Upper lobe of left lung (tissue), 6 donors: ENCODE measurements around the gene MAJIN. TPM values are rescaled to one million over a fixed set of nuclear protein-coding genes. Genes with fewer than 3 reads are reported as not detected.

Experiments used
- ATAC-seq, 2 donors: fragments of 200-7000 bp; cut with Tn5 transposase; one replicate each; pipeline ENCODE4 v1.9.1; 2022; ENCODE audit warnings: mild to moderate bottlenecking in 2 of 2, moderate library complexity in 2 of 2; ENCODE audit not compliant: low FRiP score in 2 of 2
- DNase-seq, 2 donors: peaks; one replicate each; pipeline ENCODE4 v3.0.0-alpha.2; 2019 to 2020
- H3K27ac ChIP-seq, 4 donors: fragments of 200-600 bp; sonication (generic); one replicate each; pipeline ENCODE4 v1.5.1; 2016 to 2019
- H3K27me3 ChIP-seq, 4 donors: fragments of 200-600 bp; sonication (generic); one replicate each; pipeline ENCODE4 v1.5.1; 2017 to 2019
- H3K36me3 ChIP-seq, 4 donors: fragments of 200-600 bp; sonication (generic); one replicate each; pipeline ENCODE4 v1.5.1; 2016 to 2019
- H3K4me1 ChIP-seq, 4 donors: fragments of 200-600 bp; sonication (generic); one replicate each; pipeline ENCODE4 v1.5.1; 2018 to 2019
- H3K4me3 ChIP-seq, 4 donors: fragments of 200-600 bp; sonication (generic); one replicate each; pipeline ENCODE4 v1.5.1; 2017 to 2019; ENCODE audit warnings: mild to moderate bottlenecking in 2 of 4, moderate library complexity in 1 of 4
- H3K9me3 ChIP-seq, 4 donors: fragments of 200-600 bp; sonication (generic); one replicate each; pipeline ENCODE4 v1.5.1; 2018 to 2019
- EP300 ChIP-seq, 4 donors: sonication (generic); formaldehyde crosslinking; IDR thresholded peaks; one replicate each; pipeline ENCODE4 v1.5.1; 2017; ENCODE audit warnings: antibody characterized with exemption in 4 of 4, control low read depth in 2 of 4
- POLR2A ChIP-seq, 4 donors: fragments of 450-650 bp; IDR thresholded peaks; one replicate each; pipeline ENCODE4 v1.5.1; 2016 to 2017; ENCODE audit warnings: antibody characterized with exemption in 4 of 4, mild to moderate bottlenecking in 2 of 4
- POLR2AphosphoS5 ChIP-seq, 2 donors: sonication (generic); formaldehyde crosslinking; IDR thresholded peaks; one replicate each; pipeline ENCODE4 v1.5.1; 2017; ENCODE audit warnings: antibody characterized with exemption in 2 of 2
- WGBS, 2 donors: methylation state at CpG; one replicate each; pipeline ENCODE4 v1.1.5; 2017 to 2018; 5-methylcytosine and 5-hydroxymethylcytosine counted together
- total RNA-seq, 6 donors: library from RNA; depleted of rRNA in 4 of 6; stranded (reverse); fragments of >200 nt in 4 of 6; gene quantifications; one replicate each; pipeline versions ENCODE4 v1.1.0 to v1.2.1, GENCODE V29; 2016 to 2021
- TF ChIP-seq, protein P1 (sequence below), 6 experiments: fragments of 450-650 bp in 4 of 6; fragments of 200-600 bp in 2 of 6; sonication (generic) in 2 of 6; IDR thresholded peaks; one replicate each; pipeline ENCODE4 v1.5.1; 2016 to 2019; ENCODE audit warnings: antibody characterized with exemption in 6 of 6
- donor health status: DM: no; HTN: no; CAD: no; lungs with moderate emphysema.
- donor health status: DM: no; HTN: yes; CAD: no; lungs with severe emphysema.

The MAJIN gene
- total RNA-seq, 6 donors from 2014 or later = 0.15 TPM; not detected in 5

DNA sequence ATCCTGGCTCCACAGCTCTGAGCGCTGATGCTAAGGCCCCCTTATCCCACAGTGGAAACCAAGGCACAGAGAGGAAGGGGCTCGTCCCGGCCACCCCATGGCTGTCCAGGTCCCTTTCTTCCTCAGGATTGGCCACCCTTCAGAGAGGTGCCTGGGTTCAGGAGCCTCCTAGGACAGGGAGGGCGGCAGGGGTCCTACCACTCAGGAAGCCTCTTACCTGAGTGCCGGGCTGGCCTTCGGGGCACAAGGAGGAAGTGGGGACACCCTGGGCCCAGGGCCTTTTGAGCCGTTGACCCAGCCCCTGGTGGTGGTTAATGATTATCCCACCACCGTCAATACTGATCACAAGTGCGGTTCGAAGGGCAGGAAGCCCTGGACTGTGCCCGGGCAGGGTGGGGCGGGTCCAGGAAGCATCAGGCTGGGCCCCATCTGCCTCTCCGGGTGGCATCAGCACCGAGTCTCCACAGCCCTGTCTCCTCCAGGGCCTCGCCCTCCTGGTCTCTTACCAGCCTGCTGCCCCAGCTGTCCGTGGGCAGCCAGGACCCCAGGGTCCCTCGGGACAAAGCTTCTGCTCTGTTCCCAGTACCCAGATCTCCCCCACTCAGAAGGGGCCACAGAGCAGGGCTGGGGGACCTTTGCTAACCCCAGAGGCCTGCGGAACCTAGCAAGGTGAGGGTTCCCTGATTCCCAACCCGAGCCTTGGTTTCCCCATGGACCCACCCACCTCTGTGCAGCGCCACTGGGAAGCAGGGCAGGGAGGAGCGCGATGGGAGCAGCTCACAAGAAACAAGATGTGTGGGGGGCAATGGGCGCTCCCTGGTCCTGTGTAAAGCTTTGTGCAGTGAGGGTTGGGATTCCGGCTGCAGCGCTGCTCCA, 78.5 kb downstream of the MAJIN start:
- Histone ChIP-seq H3K36me3 (peaks cover 5 to 38% (median 28%) of the 10 kb centered on the region in 4 donors), H3K4me3 (peak overlapping the region in 1 of 4 donors; percentile 18)

DNA sequence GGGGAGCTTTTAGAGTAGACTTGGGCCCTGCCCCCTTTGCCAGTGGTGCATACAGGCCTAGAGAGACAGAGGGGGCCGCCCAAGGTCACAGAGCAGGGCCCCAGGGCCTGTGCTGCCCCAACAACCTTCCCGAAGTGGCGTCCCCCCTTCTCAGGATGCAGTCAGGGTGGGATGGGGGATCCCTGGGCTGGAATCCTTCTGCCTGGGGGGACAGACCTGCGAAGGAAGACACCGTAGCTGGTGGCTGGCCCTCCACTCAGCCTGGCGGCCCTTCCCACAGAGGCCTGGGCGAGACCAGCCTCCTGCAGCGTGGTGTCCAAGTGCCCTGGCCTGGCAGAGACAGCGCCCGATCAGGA, 79.1 kb downstream of the MAJIN start:
- Histone ChIP-seq H3K4me1 (peaks cover 14 to 28% (median 18%) of the 10 kb centered on the region in 4 donors), H3K27me3 (no peaks in the 10 kb centered on the region), H3K9me3 (no peaks in the 10 kb centered on the region), H3K36me3 (peaks cover 0 to 32% (median 22%) of the 10 kb centered on the region in 4 donors), H3K27ac (no peak overlapping the region), H3K4me3 (peak overlapping the region in 1 of 4 donors; percentile 18)
- WGBS, 2 donors = 83 to 93% methylated on average over 2 to 10 of the region's 10 CpGs
- peak in 1 of 2 donors; percentile 44 for DNase-seq
- no peak for ATAC-seq
- TF ChIP-seq, protein P1, sequence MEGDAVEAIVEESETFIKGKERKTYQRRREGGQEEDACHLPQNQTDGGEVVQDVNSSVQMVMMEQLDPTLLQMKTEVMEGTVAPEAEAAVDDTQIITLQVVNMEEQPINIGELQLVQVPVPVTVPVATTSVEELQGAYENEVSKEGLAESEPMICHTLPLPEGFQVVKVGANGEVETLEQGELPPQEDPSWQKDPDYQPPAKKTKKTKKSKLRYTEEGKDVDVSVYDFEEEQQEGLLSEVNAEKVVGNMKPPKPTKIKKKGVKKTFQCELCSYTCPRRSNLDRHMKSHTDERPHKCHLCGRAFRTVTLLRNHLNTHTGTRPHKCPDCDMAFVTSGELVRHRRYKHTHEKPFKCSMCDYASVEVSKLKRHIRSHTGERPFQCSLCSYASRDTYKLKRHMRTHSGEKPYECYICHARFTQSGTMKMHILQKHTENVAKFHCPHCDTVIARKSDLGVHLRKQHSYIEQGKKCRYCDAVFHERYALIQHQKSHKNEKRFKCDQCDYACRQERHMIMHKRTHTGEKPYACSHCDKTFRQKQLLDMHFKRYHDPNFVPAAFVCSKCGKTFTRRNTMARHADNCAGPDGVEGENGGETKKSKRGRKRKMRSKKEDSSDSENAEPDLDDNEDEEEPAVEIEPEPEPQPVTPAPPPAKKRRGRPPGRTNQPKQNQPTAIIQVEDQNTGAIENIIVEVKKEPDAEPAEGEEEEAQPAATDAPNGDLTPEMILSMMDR (IDR thresholded peaks at IDR 0.05) = no peak
- no peak for TF ChIP-seq EP300 (IDR thresholded peaks at IDR 0.05)
- TF ChIP-seq POLR2AphosphoS5 (IDR thresholded peaks at IDR 0.05) = no peak
- no peak for TF ChIP-seq POLR2A (IDR thresholded peaks at IDR 0.05)

More for the DNA sequence above, 78.5 kb downstream of the MAJIN start:
- DNase-seq (peak in 1 of 2 donors; percentile 58), ATAC-seq (no peak)
- 66 to 75% methylated on average over 7 to 24 of the region's 25 CpGs for WGBS, 2 donors
- H3K27ac ChIP-seq = peak overlapping the region in 1 of 4 donors; percentile 7
- no peaks in the 10 kb centered on the region for H3K9me3 ChIP-seq
- H3K27me3 ChIP-seq = no peaks in the 10 kb centered on the region
- TF ChIP-seq EP300 (IDR thresholded peaks at IDR 0.05) = no peak
- TF ChIP-seq POLR2A (IDR thresholded peaks at IDR 0.05) = no peak
- TF ChIP-seq, protein P1 (IDR thresholded peaks at IDR 0.05) = no peak
- no peak for TF ChIP-seq POLR2AphosphoS5 (IDR thresholded peaks at IDR 0.05)
- peaks cover 9 to 21% (median 11%) of the 10 kb centered on the region in 4 donors for H3K4me1 ChIP-seq

DNA sequence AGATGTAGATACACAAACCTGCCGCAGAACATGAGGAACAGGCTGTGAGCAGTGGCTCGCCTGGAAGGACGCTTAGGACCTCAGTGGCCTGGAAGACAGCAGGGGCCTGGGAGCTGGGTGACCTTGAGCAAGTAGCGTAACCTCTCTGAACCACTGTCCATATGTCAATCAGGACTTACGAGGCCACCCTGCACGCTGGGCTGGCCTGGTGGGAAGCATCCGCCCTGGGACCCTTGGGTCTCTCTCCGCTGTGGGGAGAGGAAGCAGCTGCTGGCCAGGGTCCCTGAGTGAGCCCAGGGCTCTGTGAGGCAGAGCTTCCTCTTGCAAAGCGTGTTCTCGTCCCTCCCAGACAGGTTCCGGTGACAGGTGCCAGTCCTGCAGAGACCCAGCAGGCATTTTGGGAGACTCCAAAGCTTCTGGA, 79.5 kb downstream of the MAJIN start:
- no peak overlapping the region for H3K27ac ChIP-seq
- ATAC-seq (no peak), DNase-seq (peak in 1 of 2 donors; percentile 45)
- H3K9me3 ChIP-seq = no peaks in the 10 kb centered on the region
- H3K27me3 ChIP-seq = no peaks in the 10 kb centered on the region
- H3K4me3 ChIP-seq = peak overlapping the region in 1 of 4 donors; percentile 18
- H3K36me3 ChIP-seq = peaks cover 0 to 28% (median 18%) of the 10 kb centered on the region in 4 donors
- TF ChIP-seq POLR2AphosphoS5 (IDR thresholded peaks at IDR 0.05) (no peak), POLR2A (IDR thresholded peaks at IDR 0.05) (no peak)
- TF ChIP-seq, protein P1 (IDR thresholded peaks at IDR 0.05) = no peak
- peaks cover 18 to 32% (median 21%) of the 10 kb centered on the region in 4 donors for H3K4me1 ChIP-seq
- WGBS, 2 donors = 77 to 83% methylated on average over 5 to 10 of the region's 11 CpGs

DNA sequence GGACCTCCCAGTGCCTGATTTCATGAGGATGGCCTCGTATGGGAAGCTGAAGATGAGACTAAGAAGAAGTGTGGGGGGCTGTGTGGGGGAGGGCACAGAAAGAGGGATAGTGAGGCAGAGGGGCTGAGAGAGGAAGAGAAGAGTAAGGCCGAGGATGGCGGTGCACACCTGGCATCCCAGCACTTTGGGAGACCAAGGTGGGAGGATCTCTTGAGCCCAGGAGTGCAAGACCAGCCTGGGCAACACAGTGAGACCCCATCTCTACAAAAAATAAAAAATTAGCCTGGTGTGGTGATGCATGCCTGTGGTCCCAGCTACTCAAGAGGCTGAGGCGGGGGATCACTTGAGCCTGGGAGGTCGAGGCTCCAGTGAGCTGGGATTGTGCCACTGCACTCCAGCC, 80.0 kb downstream of the MAJIN start:
- no peak overlapping the region for H3K4me3 ChIP-seq
- 80 to 83% methylated on average over 5 of the region's 5 CpGs for WGBS, 2 donors
- H3K27me3 ChIP-seq = no peaks in the 10 kb centered on the region

More for the DNA sequence above, 80.0 kb downstream of the MAJIN start:
- H3K36me3 ChIP-seq = peaks cover 0 to 23% (median 14%) of the 10 kb centered on the region in 4 donors
- H3K9me3 ChIP-seq = no peaks in the 10 kb centered on the region
- TF ChIP-seq, protein P1 (IDR thresholded peaks at IDR 0.05) = no peak
- TF ChIP-seq POLR2AphosphoS5 (IDR thresholded peaks at IDR 0.05) (no peak), EP300 (IDR thresholded peaks at IDR 0.05) (no peak), POLR2A (IDR thresholded peaks at IDR 0.05) (no peak)
- no peak for ATAC-seq
- H3K4me1 ChIP-seq = peaks cover 19 to 36% (median 23%) of the 10 kb centered on the region in 4 donors
- DNase-seq = no peak
- H3K27ac ChIP-seq = no peak overlapping the region
